Liver (tissue), 9 donors: ENCODE data around the gene OR3A2. TPM values are rescaled to one million over a fixed set of nuclear protein-coding genes. Genes with fewer than 3 reads are reported as not detected.
"Not testable (repeated sequence)": the region's sequence is repeated elsewhere in the genome, so short reads cannot be mapped to it uniquely, and the experiment has no call there.

Experiments
- DNase-seq: peaks from one replicate; pipeline ENCODE4 v3.0.0-alpha.2; 2017; ENCODE audit warnings: low spot score
- H3K27ac ChIP-seq, 2 donors: one replicate each; pipeline ENCODE4 v1.7.0; 2013; ENCODE audit warnings: inconsistent platforms in 2 of 2, low read length in 2 of 2, control low read depth in 1 of 2, low read depth in 1 of 2, mild to moderate bottlenecking in 1 of 2
- H3K27me3 ChIP-seq, 4 donors: one replicate each; pipeline versions ENCODE4 v1.6.1 to v1.7.0; 2013; ENCODE audit warnings: low read length in 3 of 4, inconsistent platforms in 1 of 4, mild to moderate bottlenecking in 1 of 4, moderate library complexity in 1 of 4; ENCODE audit not compliant: control insufficient read depth in 4 of 4, insufficient read depth in 4 of 4
- H3K36me3 ChIP-seq, 4 donors: one replicate each; pipeline versions ENCODE4 v1.6.1 to v1.7.0; 2013; ENCODE audit warnings: low read length in 3 of 4, mild to moderate bottlenecking in 3 of 4, low read depth in 1 of 4, moderate library complexity in 1 of 4; ENCODE audit not compliant: control insufficient read depth in 4 of 4, insufficient read depth in 3 of 4
- H3K4me1 ChIP-seq, 4 donors: one replicate each; pipeline versions ENCODE4 v1.6.1 to v1.7.0; 2013; ENCODE audit warnings: low read length in 3 of 4, mild to moderate bottlenecking in 3 of 4, moderate library complexity in 1 of 4; ENCODE audit not compliant: control insufficient read depth in 4 of 4, insufficient read depth in 4 of 4
- H3K4me3 ChIP-seq, 3 donors: one replicate each; pipeline versions ENCODE4 v1.6.1 to v1.7.0; 2013; ENCODE audit warnings: low read length in 3 of 3, control low read depth in 1 of 3, low read depth in 1 of 3, mild to moderate bottlenecking in 1 of 3
- H3K9ac ChIP-seq, 2 donors: one replicate each; pipeline ENCODE4 v1.7.0; 2013; ENCODE audit warnings: low read length in 2 of 2, mild to moderate bottlenecking in 2 of 2, moderate library complexity in 2 of 2, control low read depth in 1 of 2, low read depth in 1 of 2
- H3K9me3 ChIP-seq, 4 donors: one replicate each; pipeline versions ENCODE4 v1.6.1 to v1.7.0; 2013; ENCODE audit warnings: low read length in 3 of 4; ENCODE audit not compliant: control insufficient read depth in 4 of 4
- EGR1 ChIP-seq, 2 donors: IDR thresholded peaks; 2 replicates each; pipeline ENCODE4 v1.6.1; 2016 to 2018; ENCODE audit warnings: antibody characterized with exemption in 2 of 2, low read depth in 2 of 2
- FOXA1 ChIP-seq: IDR thresholded peaks from 2 replicates; pipeline ENCODE4 v1.6.1; 2016; ENCODE audit warnings: antibody characterized with exemption
- FOXA2 ChIP-seq: IDR thresholded peaks from 2 replicates; pipeline ENCODE4 v1.6.1; 2016; ENCODE audit warnings: antibody characterized with exemption
- GABPA ChIP-seq, 2 donors: IDR thresholded peaks in 1 of 2; conservative IDR thresholded peaks in 1 of 2; 2 replicates each; pipeline ENCODE4 v1.6.1; 2016; ENCODE audit warnings: antibody characterized with exemption in 2 of 2, mild to moderate bottlenecking in 1 of 2, moderate library complexity in 1 of 2
- HNF4A ChIP-seq, 2 donors: conservative IDR thresholded peaks; 2 replicates each; pipeline ENCODE4 v1.6.1; 2016; ENCODE audit warnings: antibody characterized with exemption in 2 of 2, mild to moderate bottlenecking in 2 of 2
- HNF4G ChIP-seq: IDR thresholded peaks from 2 replicates; pipeline ENCODE4 v1.6.1; 2016; ENCODE audit warnings: antibody characterized with exemption
- JUND ChIP-seq, 2 donors: IDR thresholded peaks; 2 replicates each; pipeline ENCODE4 v1.6.1; 2016; ENCODE audit warnings: antibody characterized with exemption in 2 of 2
- NR2F2 ChIP-seq: IDR thresholded peaks from 2 replicates; pipeline ENCODE4 v1.6.1; 2016; ENCODE audit warnings: antibody characterized with exemption
- RAD21 ChIP-seq, 2 donors: IDR thresholded peaks; 2 replicates each; pipeline ENCODE4 v1.6.1; 2016; ENCODE audit warnings: antibody characterized with exemption in 2 of 2, mild to moderate bottlenecking in 2 of 2
- RXRA ChIP-seq, 2 donors: IDR thresholded peaks; 2 replicates each; pipeline ENCODE4 v1.6.1; 2017 to 2018; ENCODE audit warnings: antibody characterized with exemption in 2 of 2, mild to moderate bottlenecking in 1 of 2
- SP1 ChIP-seq: IDR thresholded peaks from 2 replicates; pipeline ENCODE4 v1.6.1; 2018; ENCODE audit warnings: antibody characterized with exemption, mild to moderate bottlenecking
- TAF1 ChIP-seq: conservative IDR thresholded peaks from 2 replicates; pipeline ENCODE4 v1.6.1; 2016; ENCODE audit warnings: antibody characterized with exemption, mild to moderate bottlenecking
- YY1 ChIP-seq: IDR thresholded peaks from 2 replicates; pipeline ENCODE4 v1.6.1; 2016; ENCODE audit warnings: antibody characterized with exemption, mild to moderate bottlenecking
- WGBS: extraction: QIAGEN DNeasy Blood & Tissue Kit; methylation state at CpG from one replicate; pipeline ENCODE4 v1.1.7; 2013; 5-methylcytosine and 5-hydroxymethylcytosine counted together
- polyA plus RNA-seq, 2 donors: library from polyadenylated mRNA; stranded (reverse) in 1 of 2; unstranded in 1 of 2; fragments of 200-250 nt in 1 of 2; fragments of >200 nt in 1 of 2; fragmentation: Nextera tagmentation in 1 of 2; extraction: Ambion mirVana in 1 of 2; gene quantifications; one replicate each; pipeline versions ENCODE4 v1.2.1 to v1.2.3, GENCODE V29; 2013 to 2015
- total RNA-seq, 2 donors: library from RNA; depleted of rRNA; stranded (reverse); fragments of >200 nt; gene quantifications; one replicate each; pipeline ENCODE4 v1.2.3, GENCODE V29; 2014
- TF ChIP-seq, protein P1 (sequence below): IDR thresholded peaks from 2 replicates; pipeline ENCODE4 v1.6.1; 2016; ENCODE audit warnings: antibody characterized with exemption, mild to moderate bottlenecking
- TF ChIP-seq, protein P2 (sequence below): IDR thresholded peaks from 2 replicates; pipeline ENCODE4 v1.6.1; 2016; ENCODE audit warnings: antibody characterized with exemption
- TF ChIP-seq, protein P3 (sequence below): fragments of 150-350 bp; IDR thresholded peaks from 2 replicates; pipeline ENCODE4 v1.5.1; 2017; ENCODE audit warnings: improper control_type of control experiment, low read depth, low read length; ENCODE audit not compliant: missing input control
- TF ChIP-seq, protein P4 (sequence below): IDR thresholded peaks from 2 replicates; pipeline ENCODE4 v1.6.1; 2016; ENCODE audit warnings: antibody characterized with exemption
- TF ChIP-seq, protein P5 (sequence below): IDR thresholded peaks from 2 replicates; pipeline ENCODE4 v1.6.1; 2016; ENCODE audit warnings: antibody characterized with exemption
- donor health status: healthy.
- donor health status: healthy.
- donor health status: healthy.
- donor health status: healthy.
- donor health status: healthy.

The OR3A2 gene
- total and polyA plus RNA-seq, 4 donors, result not detected

DNA sequence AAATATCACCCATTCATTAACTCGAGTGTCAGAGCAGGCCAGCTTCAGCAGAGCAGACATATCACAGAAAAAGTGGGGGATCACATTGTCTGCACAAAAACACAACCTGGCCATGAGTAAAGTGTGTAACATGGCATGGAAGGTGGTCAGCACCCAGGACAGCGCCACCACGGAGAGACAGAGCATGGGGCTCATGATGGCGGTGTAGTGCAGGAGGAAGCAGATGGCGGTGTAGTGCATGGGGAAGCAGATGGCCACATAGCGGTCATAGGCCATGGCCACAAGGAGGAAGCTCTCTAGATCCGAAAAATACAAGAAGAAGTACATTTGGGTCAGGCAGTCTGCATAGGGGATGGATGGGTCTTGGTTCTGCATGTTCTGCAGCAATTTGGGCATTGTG, 47.1 kb upstream of the OR3A2 start:
- H3K27ac ChIP-seq, H3K27me3 ChIP-seq, H3K9ac ChIP-seq, H3K4me3 ChIP-seq, H3K9me3 ChIP-seq, H3K36me3 ChIP-seq, DNase-seq, H3K4me1 ChIP-seq: not testable (repeated sequence)
- 37% methylated on average over 7 of the region's 7 CpGs for WGBS
- TF ChIP-seq, protein P1, sequence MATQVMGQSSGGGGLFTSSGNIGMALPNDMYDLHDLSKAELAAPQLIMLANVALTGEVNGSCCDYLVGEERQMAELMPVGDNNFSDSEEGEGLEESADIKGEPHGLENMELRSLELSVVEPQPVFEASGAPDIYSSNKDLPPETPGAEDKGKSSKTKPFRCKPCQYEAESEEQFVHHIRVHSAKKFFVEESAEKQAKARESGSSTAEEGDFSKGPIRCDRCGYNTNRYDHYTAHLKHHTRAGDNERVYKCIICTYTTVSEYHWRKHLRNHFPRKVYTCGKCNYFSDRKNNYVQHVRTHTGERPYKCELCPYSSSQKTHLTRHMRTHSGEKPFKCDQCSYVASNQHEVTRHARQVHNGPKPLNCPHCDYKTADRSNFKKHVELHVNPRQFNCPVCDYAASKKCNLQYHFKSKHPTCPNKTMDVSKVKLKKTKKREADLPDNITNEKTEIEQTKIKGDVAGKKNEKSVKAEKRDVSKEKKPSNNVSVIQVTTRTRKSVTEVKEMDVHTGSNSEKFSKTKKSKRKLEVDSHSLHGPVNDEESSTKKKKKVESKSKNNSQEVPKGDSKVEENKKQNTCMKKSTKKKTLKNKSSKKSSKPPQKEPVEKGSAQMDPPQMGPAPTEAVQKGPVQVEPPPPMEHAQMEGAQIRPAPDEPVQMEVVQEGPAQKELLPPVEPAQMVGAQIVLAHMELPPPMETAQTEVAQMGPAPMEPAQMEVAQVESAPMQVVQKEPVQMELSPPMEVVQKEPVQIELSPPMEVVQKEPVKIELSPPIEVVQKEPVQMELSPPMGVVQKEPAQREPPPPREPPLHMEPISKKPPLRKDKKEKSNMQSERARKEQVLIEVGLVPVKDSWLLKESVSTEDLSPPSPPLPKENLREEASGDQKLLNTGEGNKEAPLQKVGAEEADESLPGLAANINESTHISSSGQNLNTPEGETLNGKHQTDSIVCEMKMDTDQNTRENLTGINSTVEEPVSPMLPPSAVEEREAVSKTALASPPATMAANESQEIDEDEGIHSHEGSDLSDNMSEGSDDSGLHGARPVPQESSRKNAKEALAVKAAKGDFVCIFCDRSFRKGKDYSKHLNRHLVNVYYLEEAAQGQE, result peak; percentile 92

DNA sequence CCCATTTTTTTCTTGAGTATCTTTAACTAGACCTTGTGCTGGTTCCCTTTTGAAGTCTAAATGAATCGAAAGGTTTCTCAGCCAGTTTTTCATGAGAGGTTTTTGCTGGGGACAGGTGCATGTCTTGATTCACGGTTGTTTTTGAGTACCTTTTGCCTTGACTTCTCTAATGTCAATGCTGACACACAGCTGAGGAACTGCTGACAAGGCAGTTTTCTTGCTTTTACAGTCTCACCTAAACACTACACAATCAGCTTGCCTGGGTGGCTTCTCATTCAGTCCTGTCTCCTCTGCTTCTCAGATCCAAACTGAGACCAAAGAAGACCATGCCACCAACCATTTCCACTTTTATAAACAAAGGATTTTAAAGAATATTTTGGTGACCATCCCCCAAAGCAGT, 32.1 kb upstream of the OR3A2 start:
- H3K36me3 ChIP-seq, result no peaks in the 10 kb centered on the region
- no peaks in the 10 kb centered on the region for H3K9me3 ChIP-seq
- H3K9ac ChIP-seq, result no peak overlapping the region
- no peak overlapping the region for H3K4me3 ChIP-seq
- WGBS, result 30% methylated on average over 2 of the region's 2 CpGs
- TF ChIP-seq, protein P2, sequence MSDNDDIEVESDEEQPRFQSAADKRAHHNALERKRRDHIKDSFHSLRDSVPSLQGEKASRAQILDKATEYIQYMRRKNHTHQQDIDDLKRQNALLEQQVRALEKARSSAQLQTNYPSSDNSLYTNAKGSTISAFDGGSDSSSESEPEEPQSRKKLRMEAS, result no peak
- TF ChIP-seq HNF4A (conservative IDR thresholded peaks at IDR 0.05) (no peak), GABPA (IDR thresholded peaks at IDR 0.05 in 1 of 2, conservative IDR thresholded peaks at IDR 0.05 in 1 of 2) (no peak), RAD21 (IDR thresholded peaks at IDR 0.05) (no peak), SP1 (no peak), EGR1 (IDR thresholded peaks at IDR 0.05; ENCODE audit: low read depth in 2 of 2) (no peak), HNF4G (no peak), JUND (IDR thresholded peaks at IDR 0.05) (no peak), TAF1 (no peak), FOXA1 (no peak), FOXA2 (no peak), YY1 (no peak), RXRA (IDR thresholded peaks at IDR 0.05) (no peak), NR2F2 (no peak)
- TF ChIP-seq, protein P3, sequence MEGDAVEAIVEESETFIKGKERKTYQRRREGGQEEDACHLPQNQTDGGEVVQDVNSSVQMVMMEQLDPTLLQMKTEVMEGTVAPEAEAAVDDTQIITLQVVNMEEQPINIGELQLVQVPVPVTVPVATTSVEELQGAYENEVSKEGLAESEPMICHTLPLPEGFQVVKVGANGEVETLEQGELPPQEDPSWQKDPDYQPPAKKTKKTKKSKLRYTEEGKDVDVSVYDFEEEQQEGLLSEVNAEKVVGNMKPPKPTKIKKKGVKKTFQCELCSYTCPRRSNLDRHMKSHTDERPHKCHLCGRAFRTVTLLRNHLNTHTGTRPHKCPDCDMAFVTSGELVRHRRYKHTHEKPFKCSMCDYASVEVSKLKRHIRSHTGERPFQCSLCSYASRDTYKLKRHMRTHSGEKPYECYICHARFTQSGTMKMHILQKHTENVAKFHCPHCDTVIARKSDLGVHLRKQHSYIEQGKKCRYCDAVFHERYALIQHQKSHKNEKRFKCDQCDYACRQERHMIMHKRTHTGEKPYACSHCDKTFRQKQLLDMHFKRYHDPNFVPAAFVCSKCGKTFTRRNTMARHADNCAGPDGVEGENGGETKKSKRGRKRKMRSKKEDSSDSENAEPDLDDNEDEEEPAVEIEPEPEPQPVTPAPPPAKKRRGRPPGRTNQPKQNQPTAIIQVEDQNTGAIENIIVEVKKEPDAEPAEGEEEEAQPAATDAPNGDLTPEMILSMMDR, result no peak
- TF ChIP-seq, protein P4, sequence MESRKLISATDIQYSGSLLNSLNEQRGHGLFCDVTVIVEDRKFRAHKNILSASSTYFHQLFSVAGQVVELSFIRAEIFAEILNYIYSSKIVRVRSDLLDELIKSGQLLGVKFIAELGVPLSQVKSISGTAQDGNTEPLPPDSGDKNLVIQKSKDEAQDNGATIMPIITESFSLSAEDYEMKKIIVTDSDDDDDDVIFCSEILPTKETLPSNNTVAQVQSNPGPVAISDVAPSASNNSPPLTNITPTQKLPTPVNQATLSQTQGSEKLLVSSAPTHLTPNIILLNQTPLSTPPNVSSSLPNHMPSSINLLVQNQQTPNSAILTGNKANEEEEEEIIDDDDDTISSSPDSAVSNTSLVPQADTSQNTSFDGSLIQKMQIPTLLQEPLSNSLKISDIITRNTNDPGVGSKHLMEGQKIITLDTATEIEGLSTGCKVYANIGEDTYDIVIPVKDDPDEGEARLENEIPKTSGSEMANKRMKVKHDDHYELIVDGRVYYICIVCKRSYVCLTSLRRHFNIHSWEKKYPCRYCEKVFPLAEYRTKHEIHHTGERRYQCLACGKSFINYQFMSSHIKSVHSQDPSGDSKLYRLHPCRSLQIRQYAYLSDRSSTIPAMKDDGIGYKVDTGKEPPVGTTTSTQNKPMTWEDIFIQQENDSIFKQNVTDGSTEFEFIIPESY, result no peak
- TF ChIP-seq, protein P5, sequence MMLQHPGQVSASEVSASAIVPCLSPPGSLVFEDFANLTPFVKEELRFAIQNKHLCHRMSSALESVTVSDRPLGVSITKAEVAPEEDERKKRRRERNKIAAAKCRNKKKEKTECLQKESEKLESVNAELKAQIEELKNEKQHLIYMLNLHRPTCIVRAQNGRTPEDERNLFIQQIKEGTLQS, result no peak
- TF ChIP-seq, protein P1, result no peak
- no peaks in the 10 kb centered on the region for H3K27me3 ChIP-seq
- no peak for DNase-seq
- H3K4me1 ChIP-seq, result no peaks in the 10 kb centered on the region
- H3K27ac ChIP-seq, result no peak overlapping the region
